Right cardiac atrium (tissue), 5 donors: ENCODE data around the gene VILL. TPM values are rescaled to one million over a fixed set of nuclear protein-coding genes. Genes with fewer than 3 reads are reported as not detected.

Experiments
- ATAC-seq, 2 donors: fragments of 200-7000 bp; cut with Tn5 transposase; one replicate each; pipeline versions ENCODE4 v1.8.0 to v1.9.1; 2020; ENCODE audit warnings: moderate library complexity in 2 of 2, mild to moderate bottlenecking in 1 of 2
- DNase-seq, 3 donors: peaks; one replicate each; pipeline ENCODE4 v3.0.0-alpha.2; 2020
- H3K27ac ChIP-seq: one replicate; pipeline ENCODE4 v1.5.1; 2013; ENCODE audit warnings: mild to moderate bottlenecking, low read length, control low read depth, moderate library complexity
- H3K27me3 ChIP-seq: one replicate; pipeline ENCODE4 v1.6.1; 2013; ENCODE audit not compliant: control insufficient read depth, insufficient read depth
- H3K4me1 ChIP-seq: one replicate; pipeline ENCODE4 v1.6.1; 2013; ENCODE audit warnings: low read length; ENCODE audit not compliant: control insufficient read depth, insufficient read depth
- H3K4me3 ChIP-seq: one replicate; pipeline ENCODE4 v1.5.1; 2013; ENCODE audit warnings: low read length, control low read depth
- H3K9me3 ChIP-seq: one replicate; pipeline ENCODE4 v1.6.1; 2013; ENCODE audit warnings: low read length; ENCODE audit not compliant: control insufficient read depth
- whole genome bisulfite sequencing: extraction: QIAGEN DNeasy Blood & Tissue Kit; methylation state at CpG from one replicate; pipeline ENCODE4 v1.1.7; 2013; 5-methylcytosine and 5-hydroxymethylcytosine counted together
- intact Hi-C, 4 donors: fragments of 100-400 bp; cut with DNase I; formaldehyde crosslinking; loops; one replicate each; pipeline versions ENCODE4 v1.11.0 to v1.14.0; 2022 to 2023
- polyA plus RNA-seq: library from polyadenylated mRNA; stranded (reverse); fragments of 200-250 nt; gene quantifications from one replicate; pipeline ENCODE4 v1.2.3, GENCODE V29; 2013
- total RNA-seq, 4 donors: library from RNA; stranded (reverse); fragmentation: NEBNext Ultra II Directional; extraction: Animal tissue kit (Norgen Biotek cat#: 25700); gene quantifications; one replicate each; pipeline ENCODE4 v1.2.1, GENCODE V29; 2021
- donor health status: healthy with polysubstance abuse.
- donor health status: DM: no; HTN: yes; CAD: no.
- donor health status: DM: no; HTN: no; CAD: no.
- donor health status: DM: no; HTN: yes; CAD: no; lungs with severe emphysema.
- donor health status: DM: yes; HTN: yes; CAD: no.

Gene VILL
- total and polyA plus RNA-seq, 5 donors = 4.0 to 9.7 (median 8.4) TPM

DNA sequence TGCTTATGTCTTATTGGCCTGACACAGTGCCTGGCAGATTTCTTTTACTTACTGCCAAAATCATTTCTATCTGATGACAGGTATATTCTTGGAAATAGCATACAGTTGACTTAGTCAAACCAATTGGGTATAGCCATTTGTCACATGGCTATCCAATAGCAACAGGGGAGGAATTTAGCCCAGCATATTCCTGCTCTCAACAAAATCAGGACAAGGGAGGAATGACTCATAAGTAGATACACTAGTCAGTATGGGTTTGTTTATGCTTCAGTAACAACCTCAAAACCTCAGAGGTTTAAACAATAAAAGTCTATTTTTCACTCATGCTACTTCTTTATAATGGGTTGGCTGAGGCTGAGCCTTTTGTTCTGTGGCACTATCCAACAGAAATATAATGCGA is 38.0 kb upstream of the VILL start:
- intact Hi-C loops = no loop called here
- ATAC-seq (no peak), DNase-seq (no peak)
- H3K4me3 ChIP-seq = no peak overlapping the region
- 96% methylated on average over 1 of the region's 1 CpG for WGBS
- no peaks in the 10 kb centered on the region for H3K27me3 ChIP-seq
- H3K4me1 ChIP-seq = peaks cover 10% of the 10 kb centered on the region
- H3K9me3 ChIP-seq = no peaks in the 10 kb centered on the region
- no peak overlapping the region for H3K27ac ChIP-seq

GRCh38 chr3:37953226-37953625 is 37.4 kb upstream of the VILL start:
- no peak for DNase-seq
- no peaks in the 10 kb centered on the region for H3K9me3 ChIP-seq
- H3K27me3 ChIP-seq = no peaks in the 10 kb centered on the region
- no peak overlapping the region for H3K27ac ChIP-seq
- 97% methylated on average over 2 of the region's 2 CpGs for WGBS
- H3K4me3 ChIP-seq = no peak overlapping the region
- H3K4me1 ChIP-seq = peaks cover 10% of the 10 kb centered on the region
- ATAC-seq = no peak
- intact Hi-C loops = no loop called here

DNA sequence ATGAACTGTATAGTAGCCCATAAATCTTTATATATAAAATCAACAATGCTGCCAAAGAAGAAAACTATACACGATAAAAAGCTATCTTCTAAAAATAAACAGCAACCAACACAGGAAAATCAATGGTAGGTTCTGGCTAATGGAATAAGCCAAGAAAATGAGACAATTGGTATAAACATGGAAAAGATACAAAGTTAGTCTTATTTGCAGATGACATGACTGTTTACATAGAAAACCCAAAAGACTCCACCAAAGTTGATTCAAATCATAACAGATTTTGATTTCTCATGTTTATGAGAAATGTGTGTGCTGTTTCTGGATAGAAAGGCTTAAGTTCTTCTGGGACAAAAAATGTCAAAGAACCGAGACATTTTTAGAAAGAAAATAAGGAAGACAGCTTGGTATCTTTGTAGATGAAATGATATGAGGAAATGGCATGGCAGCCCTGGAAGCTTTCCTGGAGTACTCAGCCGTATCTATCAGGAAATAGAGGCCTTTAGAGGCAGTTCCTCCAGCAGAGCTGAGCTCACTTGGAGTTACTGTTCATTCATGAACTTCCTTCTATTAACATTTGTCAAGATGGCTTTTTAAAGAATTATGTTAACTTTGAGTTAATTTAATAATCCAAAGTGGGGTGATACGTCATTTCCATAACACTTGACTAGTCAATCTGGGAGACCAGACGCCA is 36.7 kb upstream of the VILL start:
- no peak overlapping the region for H3K27ac ChIP-seq
- no peak overlapping the region for H3K4me3 ChIP-seq
- no peaks in the 10 kb centered on the region for H3K27me3 ChIP-seq
- no peaks in the 10 kb centered on the region for H3K9me3 ChIP-seq
- intact Hi-C loops = no loop called here
- no peak for ATAC-seq
- no peak for DNase-seq
- 58% methylated on average over 5 of the region's 5 CpGs for WGBS
- peaks cover 10% of the 10 kb centered on the region for H3K4me1 ChIP-seq

GRCh38 chr3:37954881-37955280 is 35.7 kb upstream of the VILL start:
- Histone ChIP-seq H3K27ac (no peak overlapping the region), H3K9me3 (no peaks in the 10 kb centered on the region), H3K4me1 (peaks cover 8% of the 10 kb centered on the region), H3K4me3 (no peak overlapping the region), H3K27me3 (no peaks in the 10 kb centered on the region)
- no peak for ATAC-seq
- 95% methylated on average over 6 of the region's 6 CpGs for WGBS
- DNase-seq = no peak
- intact Hi-C loops = no loop called here

DNA sequence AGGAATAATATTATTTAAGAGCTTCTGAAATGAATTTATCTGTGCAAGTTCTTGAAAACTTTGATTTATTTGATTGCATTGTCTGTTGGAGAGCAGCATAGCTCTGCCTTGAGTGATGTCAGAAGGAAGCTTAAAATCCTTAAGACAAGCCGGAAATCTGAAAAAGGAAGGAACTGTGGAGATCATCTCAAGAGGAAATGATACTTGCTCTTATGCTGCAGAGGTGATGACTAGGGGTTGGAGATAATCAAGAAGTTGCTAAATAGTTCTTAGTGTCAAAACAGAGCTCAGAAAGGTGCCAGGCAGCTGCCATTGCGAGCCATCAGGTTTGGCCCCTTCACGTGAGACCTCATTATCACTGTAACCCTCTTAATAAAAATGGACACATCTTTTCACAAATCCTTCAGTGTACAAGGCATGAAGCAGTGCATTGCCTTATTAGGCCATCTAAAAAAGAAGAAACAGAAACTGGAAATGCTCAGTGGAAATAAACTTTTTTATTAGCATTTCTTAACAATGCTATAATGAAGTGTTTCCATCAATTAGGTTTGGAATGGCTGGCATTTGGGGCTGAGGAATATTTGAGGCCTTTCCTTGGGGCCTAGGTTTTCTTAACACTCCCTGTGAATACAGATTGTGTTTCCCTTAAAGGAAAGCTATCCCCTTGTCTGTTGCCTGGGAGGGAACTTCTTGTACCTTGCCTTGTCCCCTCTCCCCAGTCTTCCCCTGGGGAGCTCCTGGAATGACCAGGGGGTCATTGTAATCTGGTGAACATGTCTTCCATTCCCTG is 34.5 kb upstream of the VILL start:
- Histone ChIP-seq H3K4me3 (no peak overlapping the region), H3K4me1 (peaks cover 7% of the 10 kb centered on the region), H3K27me3 (no peaks in the 10 kb centered on the region), H3K27ac (peak overlapping the region; percentile 52), H3K9me3 (no peaks in the 10 kb centered on the region)
- 42% methylated on average over 3 of the region's 3 CpGs for WGBS
- intact Hi-C loops = no loop called here
- DNase-seq (no peak), ATAC-seq (peak in 1 of 2 donors; percentile 33)

GRCh38 chr3:37956723-37957538 is 33.7 kb upstream of the VILL start:
- no peaks in the 10 kb centered on the region for H3K27me3 ChIP-seq
- H3K4me1 ChIP-seq = peaks cover 7% of the 10 kb centered on the region
- 51% methylated on average over 2 of the region's 2 CpGs for WGBS
- peak overlapping the region; percentile 50 for H3K27ac ChIP-seq
- intact Hi-C loops = no loop called here
- no peak overlapping the region for H3K4me3 ChIP-seq
- ATAC-seq (peak; percentile 11 to 55), DNase-seq (no peak)
- H3K9me3 ChIP-seq = no peaks in the 10 kb centered on the region

DNA sequence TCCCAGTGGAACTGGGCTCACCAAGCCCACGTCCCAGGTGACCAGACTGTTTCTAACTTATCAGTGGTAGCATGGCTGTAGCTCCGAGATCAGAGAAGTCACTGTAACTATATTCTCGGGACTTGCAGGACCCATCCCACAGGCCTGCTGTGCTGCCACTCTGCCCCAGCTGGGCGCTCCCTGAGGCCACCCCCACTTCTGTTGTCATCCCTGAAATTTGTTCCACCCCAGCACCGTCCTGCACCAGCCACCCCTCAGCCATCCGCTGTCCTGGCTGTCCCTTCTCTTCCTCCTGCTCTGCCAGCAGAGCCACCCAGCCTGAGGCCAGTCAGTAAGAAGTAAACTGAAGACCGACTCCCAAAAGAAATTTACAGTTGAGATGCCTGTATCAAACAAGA is 33.0 kb upstream of the VILL start:
- H3K9me3 ChIP-seq = no peaks in the 10 kb centered on the region
- no peak for DNase-seq
- WGBS = 66% methylated on average over 7 of the region's 7 CpGs
- peak overlapping the region; percentile 50 for H3K27ac ChIP-seq
- H3K4me3 ChIP-seq = no peak overlapping the region
- peak; percentile 55 to 58 for ATAC-seq
- H3K4me1 ChIP-seq = peaks cover 7% of the 10 kb centered on the region
- intact Hi-C loops = no loop called here
- H3K27me3 ChIP-seq = no peaks in the 10 kb centered on the region

DNA sequence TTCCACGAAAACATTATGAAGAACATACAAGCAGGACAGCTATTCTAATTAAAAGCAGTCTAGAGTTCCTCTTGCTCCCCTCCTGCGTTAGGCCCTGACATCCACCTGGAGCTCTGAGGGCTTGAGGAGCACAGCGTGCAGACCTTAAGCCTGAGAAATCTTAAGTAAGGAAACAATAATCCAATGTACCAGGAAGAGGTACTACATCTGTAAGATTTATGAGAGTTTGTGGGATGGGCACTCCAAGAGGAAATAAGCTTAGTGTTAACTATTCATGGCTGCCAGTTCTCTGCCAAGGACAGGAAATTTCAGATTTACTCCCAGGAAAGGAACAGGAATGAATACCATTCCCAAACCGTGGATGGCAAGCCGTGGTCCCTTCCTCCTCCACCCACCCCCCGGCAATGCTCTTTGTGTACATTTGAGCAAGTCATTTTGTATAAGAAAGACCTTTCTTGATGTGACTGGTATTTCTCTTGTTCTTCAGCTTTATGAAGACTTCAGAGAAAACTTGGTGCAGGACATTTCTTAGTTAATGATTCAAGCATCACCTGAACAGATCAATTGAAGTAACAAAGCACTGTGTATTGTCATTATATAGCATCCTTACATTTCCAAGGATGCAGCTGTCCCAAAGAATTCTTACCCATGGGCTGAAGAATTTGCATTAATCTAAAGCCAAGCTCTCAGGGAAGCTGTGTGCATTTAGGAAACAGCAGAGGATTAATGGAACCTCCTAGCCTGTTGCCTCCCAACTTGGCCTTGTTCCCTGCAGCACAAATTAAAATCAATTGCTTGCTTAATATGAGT is 28.8 kb upstream of the VILL start:
- DNase-seq (no peak), ATAC-seq (peak in 1 of 2 donors; percentile 41)
- Histone ChIP-seq H3K4me3 (no peak overlapping the region), H3K4me1 (peaks cover 2% of the 10 kb centered on the region), H3K9me3 (no peaks in the 10 kb centered on the region), H3K27ac (no peak overlapping the region), H3K27me3 (no peaks in the 10 kb centered on the region)
- WGBS = 67% methylated on average over 6 of the region's 6 CpGs
- intact Hi-C loops = no loop called here

- no peak overlapping the region for H3K27ac ChIP-seq
- H3K4me1 ChIP-seq = no peaks in the 10 kb centered on the region
- H3K9me3 ChIP-seq = no peaks in the 10 kb centered on the region
- ATAC-seq (no peak), DNase-seq (no peak)
- no peaks in the 10 kb centered on the region for H3K27me3 ChIP-seq
- intact Hi-C loops = no loop called here
- no peak overlapping the region for H3K4me3 ChIP-seq
- WGBS = 57% methylated on average over 5 of the region's 5 CpGs
Measured at GRCh38 chr3:37963016-37963415, 27.6 kb upstream of the VILL start.

GRCh38 chr3:37963635-37964034 is 27.0 kb upstream of the VILL start:
- Histone ChIP-seq H3K4me3 (no peak overlapping the region), H3K4me1 (no peaks in the 10 kb centered on the region), H3K27me3 (no peaks in the 10 kb centered on the region), H3K9me3 (no peaks in the 10 kb centered on the region), H3K27ac (no peak overlapping the region)
- WGBS = 85% methylated on average over 3 of the region's 3 CpGs
- intact Hi-C loops = no loop called here
- ATAC-seq (no peak), DNase-seq (no peak)
